Inferior parietal cortex (tissue), 1 donor: Measurements from ENCODE around the gene KRTAP2-4.
"Not testable (repeated sequence)": the region's sequence is repeated elsewhere in the genome, so short reads cannot be mapped to it uniquely, and the experiment has no call there.

Source experiments
- DNase-seq: peaks from one replicate; pipeline ENCODE4 v3.0.0-alpha.2; 2016; ENCODE audit errors: extremely low spot score

Gene KRTAP2-4

DNA sequence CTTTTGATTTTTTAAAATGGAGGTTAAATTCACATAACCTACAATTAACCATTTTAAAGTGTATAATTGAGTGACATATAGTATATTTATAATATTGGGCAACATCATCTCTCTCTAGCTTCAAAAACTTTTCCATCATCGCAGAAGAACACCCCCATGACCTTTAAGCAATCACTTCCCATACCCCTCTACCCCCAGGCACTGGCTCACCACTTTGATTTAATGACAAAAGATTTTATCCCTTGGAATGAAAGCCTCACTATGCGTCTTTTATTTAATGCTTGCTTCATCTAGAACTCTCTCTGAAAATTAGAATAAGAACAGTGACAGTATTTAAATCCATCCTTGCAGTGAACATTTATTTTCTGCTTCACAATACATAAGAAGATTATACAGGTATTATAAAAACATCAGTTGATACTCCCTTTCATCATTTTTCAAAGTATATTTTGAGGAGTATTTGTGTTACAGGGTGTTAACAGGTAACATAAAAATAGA, 27.8 kb downstream of the KRTAP2-4 start:
- DNase-seq, result no peak

DNA sequence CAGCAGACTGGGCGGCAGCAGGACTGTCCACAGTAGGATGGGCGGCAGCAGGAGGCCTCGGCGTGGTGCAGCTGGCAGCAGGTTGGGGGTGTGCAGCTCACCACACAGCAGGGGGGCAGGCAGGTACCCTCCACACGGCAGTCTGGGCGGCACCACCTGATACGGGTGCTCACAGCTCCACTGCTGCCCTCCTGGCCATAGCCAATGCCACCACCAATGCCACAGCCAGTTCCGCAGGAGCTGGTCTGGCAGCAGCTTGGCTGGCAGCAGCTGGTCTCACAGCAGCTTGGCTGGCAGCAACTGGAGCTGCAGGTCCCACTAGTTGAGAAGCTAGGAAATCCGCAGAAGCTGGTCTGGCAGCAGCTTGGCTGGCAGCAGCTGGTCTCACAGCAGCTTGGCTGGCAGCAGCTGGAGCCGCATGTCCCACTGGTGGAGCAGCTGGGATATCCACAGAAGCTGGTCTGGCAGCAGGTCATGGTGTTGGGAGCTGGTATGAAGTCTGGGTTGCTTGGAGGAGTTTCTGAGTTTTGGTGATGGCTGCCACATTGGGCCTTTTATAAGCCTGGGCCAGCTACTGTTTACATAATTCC, 31.2 kb downstream of the KRTAP2-4 start, which contains the start of gene KRTAP1-3:
KRTAP1-3 (minus strand) TSS at position 529 of the 590 bp plus-strand sequence; CDS start at position 476, 53 bp downstream.
- not testable (repeated sequence) for DNase-seq

DNA sequence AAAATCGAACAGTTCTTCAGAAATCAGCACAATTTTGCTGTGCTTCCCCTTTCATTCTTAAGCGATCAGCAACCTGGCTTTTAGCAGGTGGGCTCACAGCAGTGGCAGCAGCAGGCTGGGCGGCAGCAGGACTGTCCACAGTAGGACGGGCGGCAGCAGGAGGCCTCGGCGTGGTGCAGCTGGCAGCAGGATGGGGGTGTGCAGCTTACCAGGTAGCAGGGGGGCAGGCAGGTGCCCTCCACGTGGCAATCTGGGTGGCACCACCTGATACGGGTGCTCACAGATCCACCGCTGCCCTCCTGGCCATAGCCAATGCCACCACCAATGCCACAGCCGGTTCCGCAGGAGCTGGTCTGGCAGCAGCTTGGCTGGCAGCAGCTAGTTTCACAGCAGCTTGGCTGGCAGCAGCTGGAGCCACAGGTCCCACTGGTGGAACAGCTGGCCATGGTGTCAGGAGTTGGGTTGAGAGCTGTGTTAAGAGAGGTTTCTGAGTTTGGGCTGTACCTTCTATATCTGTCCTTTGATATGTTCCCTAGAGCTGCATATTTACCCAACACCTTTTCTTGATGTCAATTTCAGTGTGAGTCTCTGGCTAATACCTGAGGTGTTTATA, 35.9 kb downstream of the KRTAP2-4 start, which contains the start of gene KRTAP1-4:
KRTAP1-4 (minus strand) TSS at position 563 of the 613 bp plus-strand sequence; CDS start at position 446, 117 bp downstream.
- DNase-seq, result no peak

DNA sequence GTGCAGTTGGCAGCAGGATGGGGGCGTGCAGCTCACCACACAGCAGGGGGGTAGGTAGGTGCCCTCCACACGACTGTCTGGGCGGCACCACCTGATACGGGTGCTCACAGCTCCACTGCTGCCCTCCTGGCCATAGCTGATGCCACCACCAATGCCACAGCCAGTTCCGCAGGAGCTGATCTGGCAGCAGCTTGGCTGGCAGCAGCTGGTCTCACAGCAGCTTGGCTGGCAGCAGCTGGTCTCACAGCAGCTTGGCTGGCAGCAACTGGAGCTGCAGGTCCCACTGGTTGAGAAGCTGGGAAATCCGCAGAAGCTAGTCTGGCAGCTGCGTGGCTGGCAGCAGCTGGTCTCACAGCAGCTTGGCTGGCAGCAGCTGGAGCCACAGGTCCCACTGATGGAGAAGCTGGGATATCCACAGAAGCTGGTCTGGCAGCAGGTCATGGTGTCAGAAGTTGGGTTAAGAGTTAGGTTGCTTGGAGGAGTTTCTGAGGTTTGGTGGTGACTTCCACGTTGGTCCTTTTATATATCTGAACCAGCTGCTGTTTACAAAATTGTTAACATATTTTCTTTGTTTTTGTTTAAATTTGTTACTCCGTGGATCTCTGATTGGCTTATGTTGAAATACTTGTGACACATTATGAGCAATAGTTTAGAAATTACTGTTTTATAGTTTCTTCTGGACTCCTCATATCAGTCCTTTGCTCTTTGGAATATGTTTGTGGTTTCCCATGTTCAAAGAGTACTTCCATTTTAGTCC, 38.8 kb downstream of the KRTAP2-4 start, which contains the start of gene KRTAP1-5:
KRTAP1-5 (minus strand) TSS at position 494 of the 757 bp plus-strand sequence; CDS start at position 441, 53 bp downstream.
- DNase-seq, result no peak

DNA sequence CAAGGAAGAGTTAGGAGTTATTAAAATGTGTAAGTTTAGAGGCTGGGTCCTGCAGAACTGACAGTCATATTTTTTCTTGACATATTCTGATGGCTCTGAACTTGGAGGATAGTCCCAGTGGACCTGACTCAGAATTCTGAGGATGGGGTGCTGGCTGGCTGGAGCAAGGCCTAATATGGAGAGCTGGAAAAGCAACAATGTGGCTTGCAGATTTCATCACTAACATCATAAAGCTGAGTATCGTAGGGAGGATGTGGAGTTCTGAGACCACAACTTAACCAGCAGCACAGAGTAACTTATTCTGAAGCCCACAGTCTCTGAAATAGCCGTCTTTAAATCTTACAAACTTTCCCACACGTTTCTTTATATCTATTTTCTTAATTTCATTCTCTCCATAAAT, 41.0 kb downstream of the KRTAP2-4 start:
- no peak for DNase-seq

DNA sequence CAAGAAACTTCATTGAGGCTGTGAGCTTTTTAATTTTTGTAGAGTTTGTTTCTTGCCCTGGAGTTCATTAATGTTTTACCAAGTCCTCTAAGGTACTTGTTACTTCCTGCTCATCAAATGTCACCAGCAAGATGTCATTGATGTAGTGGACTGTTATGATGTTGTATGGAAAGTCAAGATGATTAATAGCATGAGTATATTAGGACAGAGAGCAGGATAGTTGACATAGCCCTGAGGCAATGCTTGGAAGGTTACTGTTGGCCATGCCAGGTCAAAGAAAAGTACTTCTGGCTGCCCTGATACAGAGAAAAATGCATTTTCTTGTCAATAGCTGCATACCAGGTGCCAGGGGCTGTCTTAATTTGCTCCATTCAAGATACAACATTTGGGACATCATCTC, 45.3 kb downstream of the KRTAP2-4 start:
- DNase-seq, result no peak

DNA sequence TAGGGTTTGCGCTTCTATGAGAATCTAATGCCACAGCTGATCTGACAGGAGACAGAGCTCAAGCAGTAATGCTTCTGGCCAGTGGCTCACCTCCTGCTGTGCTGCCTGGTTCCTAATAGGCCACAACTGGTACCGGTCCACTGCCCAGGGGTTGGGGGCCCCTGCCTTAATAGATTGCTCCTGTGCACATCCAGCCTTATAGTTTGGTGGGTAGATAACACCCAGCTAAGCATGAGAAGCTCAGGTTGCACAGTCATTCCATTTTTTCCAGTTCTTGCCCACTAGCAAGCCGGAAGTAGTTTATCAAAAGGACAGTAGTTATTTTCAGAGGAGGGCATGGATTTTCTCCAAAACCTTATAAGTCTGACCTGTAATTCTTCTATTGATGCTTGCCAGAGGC, 46.3 kb downstream of the KRTAP2-4 start:
- no peak for DNase-seq

DNA sequence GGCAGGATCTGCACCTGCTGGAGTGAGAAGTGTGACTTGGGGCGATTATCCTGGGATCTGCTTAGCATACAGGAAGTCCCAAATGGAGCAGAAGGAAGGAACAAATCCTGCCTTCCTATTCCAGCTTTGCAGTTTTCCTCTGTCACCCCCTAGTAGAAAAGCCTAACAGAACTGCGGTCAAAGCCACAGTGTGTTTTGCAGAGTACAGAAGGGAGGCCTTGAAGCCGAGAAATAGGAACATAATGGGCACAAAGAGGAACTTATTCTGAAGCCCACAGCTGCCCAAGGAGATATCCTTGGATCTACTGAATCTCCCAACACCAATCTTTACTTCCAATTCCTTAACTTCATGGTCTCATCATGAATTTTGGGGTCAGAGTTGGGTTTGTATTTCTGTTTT, 47.1 kb downstream of the KRTAP2-4 start:
- no peak for DNase-seq

DNA sequence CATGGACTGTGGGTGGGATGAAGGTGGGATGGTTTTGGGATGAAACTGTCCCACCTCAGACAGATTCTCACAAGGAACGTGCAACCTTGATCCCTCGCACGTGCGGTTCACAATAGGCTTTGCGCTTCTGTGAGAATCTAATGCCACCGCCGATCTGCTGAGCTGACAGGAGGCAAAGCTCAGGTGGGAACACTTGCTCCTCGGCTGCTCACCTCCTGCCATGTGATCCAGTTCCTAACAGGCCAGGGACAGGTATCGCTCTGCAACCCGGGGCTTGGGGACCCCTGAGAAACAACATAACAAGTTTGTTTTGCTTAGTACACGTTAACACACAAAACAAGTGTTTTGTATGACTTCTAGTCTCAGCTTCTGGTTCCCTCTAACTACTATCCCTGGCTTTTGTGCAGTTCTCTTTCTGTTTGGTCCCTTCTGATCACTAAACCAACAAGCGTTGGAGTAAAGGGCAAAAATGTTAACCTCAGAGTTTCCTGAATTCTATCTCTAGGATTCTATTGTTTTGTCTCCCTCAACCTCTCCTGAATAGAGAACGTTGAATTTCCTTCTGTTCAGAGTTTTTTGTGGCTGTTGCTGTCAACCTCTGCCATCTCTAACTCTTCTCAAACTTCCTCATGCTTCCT, 49.0 kb downstream of the KRTAP2-4 start:
- DNase-seq, result no peak

DNA sequence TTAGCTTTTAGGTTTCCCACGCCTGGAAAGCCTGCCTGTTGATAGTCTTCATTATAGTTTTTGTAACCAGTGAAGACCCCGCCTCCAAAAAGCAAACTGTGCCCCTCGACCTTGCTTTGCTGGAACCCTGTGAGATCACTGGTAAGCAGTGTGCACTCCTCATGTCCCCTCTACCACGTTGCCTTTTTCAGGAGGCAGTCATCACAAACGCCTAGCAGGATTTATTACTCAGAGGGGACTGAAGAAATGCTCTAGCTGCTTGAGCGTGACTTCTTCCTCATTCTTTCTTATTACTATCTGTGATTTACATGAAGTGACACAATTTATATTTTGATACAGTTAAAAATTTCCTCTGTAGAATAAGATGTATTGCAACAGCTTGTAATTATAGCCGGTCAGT, 50.2 kb downstream of the KRTAP2-4 start:
- no peak for DNase-seq
